CD4-positive, alpha-beta T cell (primary cell): ENCODE results near the gene METAP1D. TPM values are rescaled to one million over a fixed set of nuclear protein-coding genes. Genes with fewer than 3 reads are reported as not detected.

Experiments
- ATAC-seq: fragments of 200-7000 bp; cut with Tn5 transposase; one replicate; pipeline ENCODE4 v1.10.0; 2022; ENCODE audit warnings: mild to moderate bottlenecking; ENCODE audit not compliant: poor library complexity
- CTCF ChIA-PET: fragments of 350-600 bp; sonication (Branson Sonifier 250); formaldehyde crosslinking; loops from one replicate; lab custom pipeline; 2021; ENCODE audit warnings: antibody characterized with exemption, inconsistent platforms; lab: Charles Lee
- POLR2A ChIA-PET: fragments of 350-600 bp; sonication (Branson Sonifier 250); formaldehyde crosslinking; loops from one replicate; lab custom pipeline; 2021; ENCODE audit warnings: antibody characterized with exemption, inconsistent platforms; lab: Charles Lee
- DNase-seq, 14 experiments: peaks; one replicate each; pipeline ENCODE4 v3.0.0-alpha.2; 2013 to 2020; ENCODE audit warnings: mixed read lengths in 2 of 14
- H3K27ac ChIP-seq, 2 donors: one replicate each; pipeline versions ENCODE4 v1.5.1 to v1.7.0; 2013; ENCODE audit warnings: low read length in 2 of 2, low read depth in 1 of 2, mild to moderate bottlenecking in 1 of 2
- H3K27me3 ChIP-seq, 2 experiments: 1 replicate in 1 of 2; 2 replicates in 1 of 2; pipeline versions ENCODE4 v1.6.1 to v1.7.0; 2013; ENCODE audit warnings: low read length in 2 of 2, control low read depth in 1 of 2, mild to moderate bottlenecking in 1 of 2, moderate library complexity in 1 of 2; ENCODE audit not compliant: insufficient read depth in 2 of 2, control insufficient read depth in 1 of 2
- H3K36me3 ChIP-seq: one replicate; pipeline ENCODE4 v1.6.1; 2013; ENCODE audit warnings: low read length, control low read depth; ENCODE audit not compliant: insufficient read depth
- H3K4me1 ChIP-seq: one replicate; pipeline ENCODE4 v1.6.1; 2013; ENCODE audit warnings: low read length, control low read depth; ENCODE audit not compliant: insufficient read depth
- H3K4me3 ChIP-seq: one replicate; pipeline ENCODE4 v1.5.1; 2013; ENCODE audit warnings: mild to moderate bottlenecking, low read length, moderate library complexity
- H3K9me3 ChIP-seq, 2 experiments: 1 replicate in 1 of 2; 2 replicates in 1 of 2; pipeline versions ENCODE4 v1.6.1 to v1.7.0; 2013; ENCODE audit warnings: low read length in 2 of 2, mild to moderate bottlenecking in 2 of 2, control low read depth in 1 of 2, moderate library complexity in 1 of 2; ENCODE audit not compliant: control insufficient read depth in 1 of 2, insufficient read depth in 1 of 2
- H3K27ac Mint-ChIP-seq: one replicate; pipeline ENCODE4 v1.8.0; 2020; ENCODE audit warnings: mixed read lengths
- H3K27me3 Mint-ChIP-seq: one replicate; pipeline ENCODE4 v1.8.0; 2021; ENCODE audit warnings: mixed read lengths
- H3K36me3 Mint-ChIP-seq: one replicate; pipeline ENCODE4 v1.8.0; 2021; ENCODE audit warnings: low read depth, mixed read lengths
- H3K4me1 Mint-ChIP-seq: one replicate; pipeline ENCODE4 v1.8.0; 2021; ENCODE audit warnings: low read depth, mixed read lengths
- H3K4me3 Mint-ChIP-seq: one replicate; pipeline ENCODE4 v1.8.0; 2020; ENCODE audit warnings: mild to moderate bottlenecking, mixed read lengths
- H3K9me3 Mint-ChIP-seq: one replicate; pipeline ENCODE4 v1.8.0; 2020; ENCODE audit warnings: mixed read lengths
- intact Hi-C, 2 experiments: fragments of 100-400 bp; cut with DNase I in 1 of 2; cut with micrococcal nuclease in 1 of 2; formaldehyde crosslinking; loops; one replicate each; pipeline versions ENCODE4 v1.15.1 to v1.9.0; 2023 to 2025; cut with DNase I, micrococcal nuclease
- total RNA-seq, 174 experiments: library from RNA in 2 of 174; stranded (reverse) in 2 of 174; gene quantifications; one replicate each; pipeline ENCODE4 v1.2.3 and lab custom pipeline; 2021 to 2026
- TF ChIP-seq, protein P1 (sequence below): fragments of 200-600 bp; IDR thresholded peaks from one replicate; pipeline ENCODE4 v1.8.0; 2022; ENCODE audit warnings: antibody characterized with exemption, mild to moderate bottlenecking

METAP1D gene
- total RNA-seq, 2 experiments from 2014 or later: 7.2 to 7.9 TPM

- Histone ChIP-seq H3K27ac (no peak overlapping the region), H3K4me3 (peak overlapping the region; percentile 55), H3K36me3 (no peaks in the 10 kb centered on the region), H3K9me3 (peaks cover 0 to 71% of the 10 kb centered on the region in 2 experiments), H3K27me3 (peaks cover 95 to 100% of the 10 kb centered on the region in 2 experiments), H3K4me1 (peaks cover 88% of the 10 kb centered on the region)
- peaks cover 79% of the 10 kb centered on the region for H3K27me3 Mint-ChIP-seq
- H3K9me3 Mint-ChIP-seq: no peaks in the 10 kb centered on the region
- POLR2A ChIA-PET: interaction anchor here (0.5 to 3.9 kb wide), 6 partner anchors 14 to 362 kb away, joined by 3 to 23 read pairs (median 3); partner anchors contain the start of gene SLC25A12
- H3K4me1 Mint-ChIP-seq: peaks cover 49% of the 10 kb centered on the region
- H3K27ac Mint-ChIP-seq: peak overlapping the region; percentile 66
- CTCF ChIA-PET: interaction anchor here (1.0 to 1.2 kb wide), 3 partner anchors 15 to 360 kb away, joined by 3 to 4 read pairs (median 3); no protein-coding TSS in a partner anchor
- no peaks in the 10 kb centered on the region for H3K36me3 Mint-ChIP-seq
- peak in 5 of 14 experiments; percentile 31 to 58 (median 54) for DNase-seq
- intact Hi-C loops: loop anchor here (2.0 to 10.0 kb wide), 3 partner anchors 15 to 527 kb away; no protein-coding TSS in a partner anchor
- TF ChIP-seq, protein P1, sequence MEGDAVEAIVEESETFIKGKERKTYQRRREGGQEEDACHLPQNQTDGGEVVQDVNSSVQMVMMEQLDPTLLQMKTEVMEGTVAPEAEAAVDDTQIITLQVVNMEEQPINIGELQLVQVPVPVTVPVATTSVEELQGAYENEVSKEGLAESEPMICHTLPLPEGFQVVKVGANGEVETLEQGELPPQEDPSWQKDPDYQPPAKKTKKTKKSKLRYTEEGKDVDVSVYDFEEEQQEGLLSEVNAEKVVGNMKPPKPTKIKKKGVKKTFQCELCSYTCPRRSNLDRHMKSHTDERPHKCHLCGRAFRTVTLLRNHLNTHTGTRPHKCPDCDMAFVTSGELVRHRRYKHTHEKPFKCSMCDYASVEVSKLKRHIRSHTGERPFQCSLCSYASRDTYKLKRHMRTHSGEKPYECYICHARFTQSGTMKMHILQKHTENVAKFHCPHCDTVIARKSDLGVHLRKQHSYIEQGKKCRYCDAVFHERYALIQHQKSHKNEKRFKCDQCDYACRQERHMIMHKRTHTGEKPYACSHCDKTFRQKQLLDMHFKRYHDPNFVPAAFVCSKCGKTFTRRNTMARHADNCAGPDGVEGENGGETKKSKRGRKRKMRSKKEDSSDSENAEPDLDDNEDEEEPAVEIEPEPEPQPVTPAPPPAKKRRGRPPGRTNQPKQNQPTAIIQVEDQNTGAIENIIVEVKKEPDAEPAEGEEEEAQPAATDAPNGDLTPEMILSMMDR: no peak
- H3K4me3 Mint-ChIP-seq: peak overlapping the region; percentile 84
- ATAC-seq: peak; percentile 14
Measured at GRCh38 chr2:172101821-172102390, 102.2 kb downstream of the METAP1D start.

GRCh38 chr2:172102391-172103359 is 102.9 kb downstream of the METAP1D start, which contains the start of gene DLX2:
Gene DLX2, minus strand, starts transcription at chr2:172102900. Its CDS starts 362 bp downstream, at chr2:172102538.
- TF ChIP-seq, protein P1: no peak
- ChIA-PET POLR2A (interaction anchor here (0.6 to 3.9 kb wide), 6 partner anchors 10 to 361 kb away, joined by 3 to 23 read pairs (median 3); partner anchors contain the start of gene HAT1), CTCF (interaction anchor here (1.0 to 1.2 kb wide), 4 partner anchors 11 to 21 kb away, joined by 3 to 4 read pairs (median 4); no protein-coding TSS in a partner anchor)
- peaks cover 50% of the 10 kb centered on the region for H3K4me1 Mint-ChIP-seq
- Histone ChIP-seq H3K4me3 (peak within 1 kb of the TSS; percentile 55), H3K27ac (no peak within 1 kb of the TSS), H3K27me3 (peaks cover 95 to 98% of the 10 kb centered on the region in 2 experiments), H3K4me1 (peaks cover 82% of the 10 kb centered on the region), H3K36me3 (no peaks in the 10 kb centered on the region), H3K9me3 (peaks cover 0 to 71% of the 10 kb centered on the region in 2 experiments)
- intact Hi-C loops: loop anchor here (2.0 to 10.0 kb wide), 3 partner anchors 16 to 528 kb away; no protein-coding TSS in a partner anchor
- ATAC-seq (peak; percentile 12), DNase-seq (peak in 8 of 14 experiments; percentile 38 to 84 (median 60))
- H3K36me3 Mint-ChIP-seq: no peaks in the 10 kb centered on the region
- H3K9me3 Mint-ChIP-seq: no peaks in the 10 kb centered on the region
- peaks cover 80% of the 10 kb centered on the region for H3K27me3 Mint-ChIP-seq
- peak within 1 kb of the TSS; percentile 66 for H3K27ac Mint-ChIP-seq
- peak within 1 kb of the TSS; percentile 84 for H3K4me3 Mint-ChIP-seq
